Occipital lobe (tissue), 2 donors: Measurements from ENCODE around the gene GYS2. TPM values are rescaled to one million over a fixed set of nuclear protein-coding genes. Genes with fewer than 3 reads are reported as not detected.

Experiments
- DNase-seq: peaks from one replicate; lab custom pipeline; 2025; lab: John Stamatoyannopoulos, UW
- total RNA-seq: library from RNA; depleted of rRNA; stranded (reverse); fragments of >200 nt; gene quantifications from one replicate; pipeline ENCODE4 v1.2.3, GENCODE V29; 2014

GYS2 gene
- total RNA-seq, 1 donor from 2014 or later, result not detected

DNA sequence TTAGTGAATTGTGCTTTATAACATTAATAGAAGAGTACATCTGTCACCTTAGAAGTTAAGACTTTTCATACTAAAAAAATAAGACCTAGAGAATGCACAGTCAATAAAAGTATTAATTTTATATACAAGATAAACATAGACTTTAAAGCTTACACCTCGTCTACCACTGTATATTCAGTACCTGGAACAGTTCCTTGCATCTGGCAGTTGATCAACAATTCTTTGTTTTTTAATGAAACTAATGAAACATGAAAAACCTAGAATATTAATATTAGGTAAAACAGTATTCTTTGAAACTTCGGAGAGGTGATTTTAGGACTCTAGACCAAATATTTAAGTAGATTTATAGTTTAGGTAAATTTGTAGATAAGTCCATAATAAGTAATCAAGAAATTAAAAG is 98.8 kb downstream of the GYS2 start:
- DNase-seq, result no peak

DNA sequence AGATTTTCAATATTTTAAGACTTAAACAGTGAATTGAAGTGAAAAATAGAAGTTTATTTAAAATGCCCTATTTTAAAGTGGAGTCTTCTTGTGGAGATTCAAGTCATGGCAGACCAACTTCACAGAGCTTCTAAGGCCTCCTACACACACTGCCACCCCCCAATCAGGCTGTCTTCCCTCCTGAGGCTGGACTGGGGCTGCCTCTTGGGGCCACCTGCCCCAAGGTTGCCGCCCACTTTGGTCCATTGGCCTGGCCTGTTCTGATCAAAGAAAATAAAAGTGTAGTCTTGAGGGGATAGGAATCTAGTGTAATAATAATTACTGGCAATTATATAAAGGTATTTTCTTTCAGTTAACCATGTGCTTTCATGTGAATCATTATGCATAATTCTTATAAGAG is 101.8 kb downstream of the GYS2 start:
- DNase-seq, result no peak

DNA sequence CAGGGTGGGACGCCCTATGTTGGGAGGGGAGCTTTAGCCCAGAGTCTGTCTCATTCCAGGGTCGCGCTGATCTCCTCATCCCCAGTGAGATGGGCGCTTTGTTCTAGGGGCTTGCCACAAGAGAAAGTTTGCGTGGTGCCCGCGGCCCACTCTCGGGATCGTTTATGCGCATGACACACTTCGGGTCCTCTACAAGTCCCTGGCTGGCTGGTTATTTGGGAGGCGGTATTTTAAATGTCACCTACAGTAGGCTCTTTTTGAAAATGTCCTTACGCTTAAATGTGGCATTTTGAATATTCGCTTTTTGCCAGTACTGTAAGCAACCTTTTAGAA is 102.5 kb downstream of the GYS2 start:
- peak; percentile 12 for DNase-seq

DNA sequence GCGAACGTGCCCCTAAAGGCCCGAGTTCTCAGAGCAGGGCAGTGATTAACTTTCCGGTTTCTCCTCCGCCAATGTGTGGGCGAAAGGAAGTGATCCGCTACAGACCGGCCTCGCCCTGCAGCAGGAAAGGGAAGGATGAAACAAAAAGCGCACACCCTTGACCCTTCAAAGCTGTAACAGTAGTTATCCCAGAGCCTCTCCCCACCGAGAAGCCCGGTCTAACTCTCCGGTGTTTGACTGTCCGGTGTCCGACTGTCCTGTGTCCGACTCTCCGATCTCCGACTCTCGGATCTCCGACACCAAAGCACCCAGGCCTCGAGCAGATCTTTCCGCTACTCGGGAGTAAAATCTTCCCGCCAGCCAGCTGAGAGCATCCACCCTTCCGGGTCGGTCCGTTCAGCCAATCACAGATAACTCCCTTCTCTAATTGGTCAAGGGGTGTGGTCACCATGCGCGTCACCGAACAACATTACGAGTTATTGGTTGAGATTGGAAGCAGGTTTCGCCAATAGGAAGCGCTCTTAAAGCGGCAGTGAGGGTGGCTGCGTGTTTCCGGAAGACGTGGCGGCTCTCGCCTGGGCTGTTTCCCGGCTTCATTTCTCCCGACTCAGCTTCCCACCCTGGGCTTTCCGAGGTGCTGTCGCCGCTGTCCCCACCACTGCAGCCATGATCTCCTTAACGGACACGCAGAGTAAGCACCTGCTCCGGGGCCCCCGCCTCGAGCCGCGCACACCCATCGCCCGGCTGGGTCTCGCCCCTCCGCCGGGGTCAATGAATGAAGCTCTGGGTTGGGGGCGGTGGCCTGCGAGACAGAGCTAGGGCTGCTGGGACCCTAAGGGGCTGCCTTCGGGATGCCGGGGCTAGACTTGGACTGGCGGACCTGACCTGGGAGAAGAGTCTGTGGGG is 103.1 kb downstream of the GYS2 start, which contains the start of the genes GOLT1B and RECQL:
Gene GOLT1B, plus strand, starts transcription at position 532 of the 906 bp plus-strand sequence. Its CDS starts 135 bp downstream, at position 667.
Gene RECQL, minus strand, starts transcription at position 378 of the 906 bp plus-strand sequence. CDS start 2,065 bp downstream, outside the sequence.
- DNase-seq, result peak; percentile 93

DNA sequence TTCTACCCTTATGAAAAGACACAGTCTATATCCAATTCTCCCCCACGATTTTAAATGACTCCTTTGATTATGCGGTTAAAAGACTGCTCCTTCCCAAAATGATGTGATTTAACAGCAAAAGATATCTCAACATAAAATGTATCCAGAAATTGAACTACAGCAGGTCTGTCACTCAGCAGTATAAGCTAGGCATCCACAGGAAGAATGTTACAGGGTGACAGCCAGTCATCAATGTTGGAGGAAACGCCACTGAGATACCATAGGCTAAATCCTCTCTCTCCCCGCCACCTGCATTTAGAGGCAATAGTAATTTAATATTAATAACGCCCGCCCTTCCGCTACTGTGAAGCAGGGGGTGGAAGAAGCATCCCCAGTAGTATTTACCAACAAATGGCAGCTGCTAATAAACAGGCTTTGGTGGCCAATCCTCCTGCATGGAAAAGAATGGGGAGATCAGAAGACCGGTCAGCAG is 103.8 kb downstream of the GYS2 start:
- no peak for DNase-seq

DNA sequence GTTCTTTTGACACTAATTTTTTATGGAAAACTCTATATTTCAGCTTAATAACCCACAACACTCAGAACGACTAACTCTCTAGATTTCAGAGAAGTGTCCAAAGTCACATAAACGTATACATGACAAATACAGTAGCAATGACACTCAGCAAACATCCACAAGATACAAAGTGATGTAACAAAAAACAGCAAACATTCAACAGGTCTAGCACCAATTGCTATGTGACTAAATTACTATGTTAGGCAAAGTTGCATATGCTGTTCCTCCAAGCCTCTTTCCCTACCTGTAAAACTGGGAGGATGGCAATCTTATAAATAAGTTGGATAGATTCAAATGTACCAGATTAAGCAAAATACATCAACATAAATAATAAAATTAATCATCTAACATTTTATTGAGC is 104.9 kb downstream of the GYS2 start:
- no peak for DNase-seq

Other genes starting within 250 kb of the GYS2 start
- not detected for gene IAPP, start 231.9 kb downstream of the GYS2 start, total RNA-seq
- 21.1 TPM for gene PYROXD1, start 167.2 kb downstream of the GYS2 start, total RNA-seq
- 43.2 TPM for gene RECQL, start 103.2 kb downstream of the GYS2 start, total RNA-seq
- 48.7 TPM for gene GOLT1B, start 103.1 kb downstream of the GYS2 start, total RNA-seq
- 0.16 TPM for gene SPX, start 78.6 kb downstream of the GYS2 start, total RNA-seq
- gene LDHB, start 53.0 kb upstream of the GYS2 start, total RNA-seq, result 381 TPM
- gene KCNJ8, start 169.9 kb upstream of the GYS2 start, total RNA-seq, result 5.9 TPM